ENCODE measurements around the gene HBP1. TPM values are rescaled to one million over a fixed set of nuclear protein-coding genes. Genes with fewer than 3 reads are reported as not detected.

Gene HBP1
- total and polyA plus RNA-seq, 2 of the 4 experiments (the other 2 are of a cell fraction), result 27.1 to 69.9 TPM

DNA sequence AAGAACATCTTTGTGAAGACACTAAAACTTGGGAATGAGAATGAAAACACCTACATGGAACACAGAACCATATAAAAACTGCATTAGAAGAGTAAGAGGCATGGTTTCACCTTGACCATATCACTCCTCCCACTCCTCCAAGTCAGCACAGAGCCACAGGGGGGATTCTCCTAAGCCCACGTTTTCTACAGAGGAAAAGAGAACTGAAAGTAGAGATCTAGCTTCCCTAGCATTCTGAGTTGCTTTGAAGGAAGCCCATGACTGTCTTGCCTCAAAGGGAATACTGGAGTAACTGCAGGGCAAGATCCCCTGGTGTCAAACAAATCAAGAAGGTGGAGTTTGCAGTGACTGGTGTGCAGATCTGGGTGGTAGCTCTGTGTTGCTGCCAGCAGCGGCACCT is 43.9 kb downstream of the HBP1 start:
- Histone ChIP-seq H3K9me3 (ENCODE audit: control insufficient read depth, insufficient read depth, low read length) (no peaks in the 10 kb centered on the region; the same call in 1 of the 2 replicates), H3K4ac (ENCODE audit: low read depth, low read length) (no peak overlapping the region), H4K8ac (ENCODE audit: low read depth in 2 of 2, low read length in 2 of 2) (no peak overlapping the region), H3K27me3 (ENCODE audit: control insufficient read depth, insufficient read depth, low read length) (no peaks in the 10 kb centered on the region), H2BK5ac (ENCODE audit: low read depth, low read length, poor library complexity, severe bottlenecking) (no peak overlapping the region), H3K18ac (ENCODE audit: low read depth, low read length) (no peak overlapping the region), H3K4me2 (ENCODE audit: low read depth, low read length) (no peak overlapping the region), H3K36me3 (ENCODE audit: control insufficient read depth, insufficient read depth, low read length) (peaks cover 5% of the 10 kb centered on the region), H2BK120ac (ENCODE audit: low read depth, low read length) (no peak overlapping the region), H3K4me1 (ENCODE audit: control insufficient read depth, insufficient read depth, low read length) (peaks cover 4% of the 10 kb centered on the region; the same call in 1 of the 2 replicates), H3K23ac (ENCODE audit: low read depth, low read length) (no peak overlapping the region), H3K4me3 (ENCODE audit: insufficient read depth, low read depth, low read length) (no peak overlapping the region), H2BK20ac (ENCODE audit: low read depth, low read length) (no peak overlapping the region), H3K14ac (replicated peaks; ENCODE audit: low read depth, low read length) (no peak overlapping the region), H2AFZ (replicated peaks; ENCODE audit: low read length, poor library complexity) (no peak overlapping the region), H3K79me1 (ENCODE audit: low read depth in 1 of 2, low read length in 2 of 2) (peaks cover 0 to 4% of the 10 kb centered on the region in 2 experiments; a peak in 3 of 4 replicates), H2BK15ac (ENCODE audit: low read depth, low read length) (no peak overlapping the region), H3K27ac (ENCODE audit: insufficient read depth, low read length) (no peak overlapping the region), H2AK9ac (replicated peaks; ENCODE audit: low read depth, low read length, poor library complexity) (no peak overlapping the region), H3K9ac (ENCODE audit: low read depth, low read length) (no peak overlapping the region), H4K20me1 (ENCODE audit: insufficient read depth, low read length) (no peaks in the 10 kb centered on the region), H3K56ac (ENCODE audit: extremely low read depth, insufficient read depth, low read length) (no peak overlapping the region), H2AK5ac (ENCODE audit: low read depth, low read length) (no peak overlapping the region), H4K91ac (ENCODE audit: insufficient read depth, low read depth, low read length) (no peak overlapping the region), H3K9me1 (ENCODE audit: insufficient read depth, low read length) (peaks cover 3% of the 10 kb centered on the region; the same call in 1 of the 2 replicates), H4K5ac (ENCODE audit: low read depth, low read length) (no peak overlapping the region)
- dilution Hi-C loops (cut with HindIII; ENCODE audit: low sequenced_read_pairs, unreplicated experiment), result no loop called here
- intact Hi-C loops (cut with micrococcal nuclease), result no loop called here
- in situ Hi-C loops (cut with MboI; ENCODE audit: low sequenced_read_pairs), result no loop called here
- TF ChIP-seq, protein P1, sequence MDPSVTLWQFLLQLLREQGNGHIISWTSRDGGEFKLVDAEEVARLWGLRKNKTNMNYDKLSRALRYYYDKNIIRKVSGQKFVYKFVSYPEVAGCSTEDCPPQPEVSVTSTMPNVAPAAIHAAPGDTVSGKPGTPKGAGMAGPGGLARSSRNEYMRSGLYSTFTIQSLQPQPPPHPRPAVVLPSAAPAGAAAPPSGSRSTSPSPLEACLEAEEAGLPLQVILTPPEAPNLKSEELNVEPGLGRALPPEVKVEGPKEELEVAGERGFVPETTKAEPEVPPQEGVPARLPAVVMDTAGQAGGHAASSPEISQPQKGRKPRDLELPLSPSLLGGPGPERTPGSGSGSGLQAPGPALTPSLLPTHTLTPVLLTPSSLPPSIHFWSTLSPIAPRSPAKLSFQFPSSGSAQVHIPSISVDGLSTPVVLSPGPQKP (IDR thresholded peaks at IDR 0.05; ENCODE audit: borderline replicate concordance, low read depth, low read length), result no peak
- TF ChIP-seq MXI1 (IDR thresholded peaks at IDR 0.05; ENCODE audit: borderline replicate concordance, low read depth, low read length), result no peak
- ChIA-PET CTCF (interaction anchor here (0.7 to 1.0 kb wide), 2 partner anchors 29 to 122 kb away, joined by 3 read pairs; no protein-coding TSS in a partner anchor), POLR2A (ENCODE audit: unreplicated experiment) (no interaction called here)
- ATAC-seq (ENCODE audit: low read depth) (no peak), DNase-seq (no peak)
- BruUV-seq (replicated peaks), result no TSS peak
- no CpG with 5 or more reads among the region's 2 CpGs for WGBS, 2 experiments (ENCODE audit: extremely low coverage in 2 of 2, insufficient read length in 1 of 2)

Data from IMR-90 (cell line).